Fibroblast of skin of right quadriceps (primary cell): ENCODE data around the gene CHD9.
A peak's percentile ranks its signal among the peaks of the same experiment; 100 is the strongest.
"Not testable (repeated sequence)": the region's sequence is repeated elsewhere in the genome, so short reads cannot be mapped to it uniquely, and the experiment has no call there.

Experiments
- DNase-seq: peaks from one replicate; pipeline ENCODE4 v3.0.0-alpha.2; 2013

Gene CHD9

DNA sequence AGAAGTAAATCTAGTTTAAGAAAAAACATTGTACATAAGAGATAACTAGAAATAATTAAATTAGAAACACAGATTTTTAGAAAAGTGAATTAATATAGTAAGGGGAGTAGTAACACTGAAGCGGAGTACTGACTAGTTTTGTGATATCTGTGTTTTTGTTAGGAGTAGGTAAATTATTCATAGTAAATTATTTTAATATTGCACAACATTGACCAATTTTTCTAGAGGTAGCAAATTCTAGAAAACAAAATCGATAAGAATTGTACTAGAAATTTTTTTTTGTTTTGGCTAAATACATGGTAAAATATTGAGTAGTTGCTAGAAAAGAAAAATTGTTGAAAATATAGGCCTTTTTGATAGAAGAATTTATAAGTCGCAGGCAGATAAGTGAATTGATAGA lies 156.5 kb downstream of the CHD9 start:
- no peak for DNase-seq

DNA sequence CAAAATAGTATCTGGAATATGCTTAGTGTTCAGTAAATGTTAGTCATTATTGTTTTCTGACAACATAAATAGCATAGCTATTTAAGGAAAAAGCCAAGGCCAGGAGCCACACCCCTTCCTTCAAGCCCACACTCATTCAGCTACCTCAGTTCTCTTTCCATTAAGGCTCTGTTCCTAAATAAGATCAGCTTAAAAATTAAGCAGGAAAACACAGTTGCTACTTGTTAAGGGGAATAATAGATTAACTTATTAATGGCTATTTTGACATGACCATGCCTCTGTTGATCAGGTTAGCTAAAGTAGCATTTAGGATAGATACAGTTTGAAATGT lies 158.1 kb downstream of the CHD9 start:
- no peak for DNase-seq

DNA sequence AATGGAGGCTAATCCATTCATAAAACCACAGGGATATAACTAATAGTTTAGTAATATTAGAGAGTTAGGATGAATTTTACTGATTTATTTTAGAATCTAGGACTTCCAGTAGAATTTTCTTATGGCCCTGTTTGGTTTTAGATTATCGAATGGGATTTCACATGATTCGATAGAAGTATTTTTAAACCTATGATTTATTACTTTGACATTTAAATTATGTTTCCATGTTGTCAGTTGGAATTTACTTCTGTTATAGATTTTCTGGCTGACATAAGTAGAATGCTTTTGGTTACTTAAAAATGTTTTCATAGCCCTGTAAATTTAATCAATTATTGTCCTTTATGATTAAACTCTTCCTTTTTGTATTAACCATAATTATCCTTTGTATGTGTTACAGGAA lies 158.8 kb downstream of the CHD9 start:
- DNase-seq: no peak

- no peak for DNase-seq
These were observed 162.0 kb downstream of the CHD9 start for GRCh38 chr16:53216798-53217197.

GRCh38 chr16:53219371-53219770 lies 164.6 kb downstream of the CHD9 start:
- DNase-seq: no peak

GRCh38 chr16:53219795-53220454 lies 165.1 kb downstream of the CHD9 start:
- DNase-seq: peak; percentile 13

DNA sequence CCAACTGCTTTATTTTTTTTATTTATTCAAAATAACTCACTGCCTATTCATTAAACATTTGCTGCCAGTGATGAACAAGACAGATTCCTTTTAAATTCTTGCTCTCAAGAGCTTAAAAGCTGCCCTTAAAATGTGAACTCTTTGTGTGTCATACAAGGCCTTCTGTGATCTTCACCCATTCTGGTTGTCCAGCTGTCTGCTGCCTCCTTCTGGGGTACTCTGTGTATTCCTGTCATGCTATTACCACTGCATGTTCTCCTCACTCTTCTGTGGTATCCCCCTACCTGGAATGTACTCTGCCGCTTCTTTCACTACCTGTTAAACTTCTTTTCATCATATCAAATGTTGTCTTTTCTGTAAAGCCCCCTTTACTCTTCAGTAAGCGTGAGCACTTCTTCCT lies 165.8 kb downstream of the CHD9 start:
- peak; percentile 28 for DNase-seq

DNA sequence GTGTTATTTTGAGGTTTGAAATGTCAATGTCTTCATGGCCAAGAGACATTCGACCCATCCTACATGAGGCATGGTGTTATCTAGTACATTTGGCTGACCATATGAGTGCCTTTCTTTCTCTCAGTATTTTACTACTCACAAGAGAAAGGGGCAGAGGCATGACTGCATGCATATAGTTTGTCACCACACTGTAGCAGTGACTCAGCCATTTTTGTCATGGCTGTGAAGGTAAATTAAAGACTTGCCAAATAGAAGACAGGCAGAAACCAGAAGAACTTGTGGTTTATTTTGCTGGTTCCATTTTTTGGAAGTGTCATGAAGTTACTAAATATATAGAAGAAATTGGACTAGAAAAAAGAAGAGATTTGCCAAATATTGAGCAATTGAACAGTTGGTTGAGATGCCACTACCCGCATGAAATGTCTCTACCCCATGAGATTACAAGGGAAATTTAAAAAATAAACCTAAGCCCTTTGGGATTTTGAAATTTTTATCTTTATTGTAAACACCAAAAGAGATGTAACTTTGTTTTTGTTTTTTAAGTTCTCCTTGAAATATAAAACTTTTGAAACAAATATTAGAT lies 170.3 kb downstream of the CHD9 start:
- peak; percentile 15 for DNase-seq

DNA sequence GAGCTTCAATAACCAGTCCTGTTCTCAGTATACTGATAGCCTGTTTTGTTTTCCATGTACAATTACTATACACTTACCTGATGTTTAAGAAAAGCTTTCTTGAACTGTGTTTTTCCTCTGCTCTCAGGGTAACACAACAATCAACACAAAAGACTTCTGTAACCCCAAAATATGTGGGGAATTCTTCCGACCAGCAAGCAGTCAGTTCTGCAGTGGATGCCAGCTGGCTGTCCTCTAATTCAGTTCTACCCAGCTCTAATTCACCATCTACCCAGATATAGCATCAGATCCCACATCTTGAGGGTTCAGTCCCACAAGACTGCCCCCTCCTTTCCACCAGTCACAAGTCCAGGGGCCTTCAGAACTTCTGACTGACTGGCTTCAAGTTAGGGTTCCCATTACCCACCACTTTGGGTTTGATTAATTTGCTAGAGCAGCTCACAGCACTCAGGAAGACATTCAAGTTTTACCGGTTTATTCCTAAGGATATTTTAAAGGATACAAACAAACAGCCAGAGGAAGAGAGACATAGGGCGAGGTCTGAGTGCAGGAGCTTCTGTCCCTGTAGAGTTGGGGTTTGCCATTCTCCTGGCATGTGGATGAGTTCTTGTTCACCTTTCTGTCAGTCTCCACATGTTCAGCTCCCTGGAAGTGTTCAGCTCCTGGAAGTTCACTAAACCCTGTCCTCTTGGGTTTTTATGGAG lies 178.2 kb downstream of the CHD9 start:
- DNase-seq: no peak

DNA sequence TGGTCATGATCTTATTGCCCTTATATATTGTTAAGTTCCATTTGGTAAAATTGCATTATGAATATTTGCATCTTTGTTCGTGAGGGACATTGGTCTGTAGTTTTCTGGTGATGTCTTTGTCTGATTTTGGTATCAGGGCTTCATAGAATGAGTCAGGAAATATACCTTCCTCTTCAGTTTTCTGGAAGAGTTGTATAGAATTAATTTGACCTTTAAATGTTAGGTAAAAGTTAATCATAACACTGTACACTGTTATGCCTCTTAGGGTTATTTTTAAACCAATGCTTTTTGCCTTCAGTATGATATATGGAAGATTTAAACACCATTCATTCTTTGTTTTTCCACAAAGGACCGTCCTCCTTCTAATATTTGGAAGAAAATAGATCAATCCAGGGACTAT lies 180.0 kb downstream of the CHD9 start:
- no peak for DNase-seq

GRCh38 chr16:53235851-53236250 lies 181.1 kb downstream of the CHD9 start:
- peak; percentile 20 for DNase-seq

DNA sequence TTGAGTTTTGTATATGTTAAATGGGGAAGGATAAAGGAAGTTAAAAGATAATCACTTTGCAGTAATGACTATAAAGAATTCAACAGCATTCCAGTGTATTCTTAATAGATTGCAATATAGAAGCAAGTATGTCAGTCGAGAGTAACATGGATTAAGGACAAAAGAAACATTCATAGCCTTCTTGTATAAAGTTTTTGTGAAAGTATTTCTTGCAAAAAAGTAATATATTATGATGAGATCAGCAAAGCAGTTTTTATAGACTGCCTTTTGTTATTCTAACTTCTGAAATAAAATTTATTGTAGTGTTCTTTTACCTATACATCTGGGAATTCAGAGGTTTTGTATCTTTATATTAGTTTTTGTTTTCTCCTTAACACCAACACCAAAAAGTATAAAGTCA lies 194.5 kb downstream of the CHD9 start:
- no peak for DNase-seq

- peak; percentile 67 for DNase-seq
These were observed 202.2 kb downstream of the CHD9 start for GRCh38 chr16:53257001-53257400.

GRCh38 chr16:53258809-53259208 lies 204.0 kb downstream of the CHD9 start:
- no peak for DNase-seq

DNA sequence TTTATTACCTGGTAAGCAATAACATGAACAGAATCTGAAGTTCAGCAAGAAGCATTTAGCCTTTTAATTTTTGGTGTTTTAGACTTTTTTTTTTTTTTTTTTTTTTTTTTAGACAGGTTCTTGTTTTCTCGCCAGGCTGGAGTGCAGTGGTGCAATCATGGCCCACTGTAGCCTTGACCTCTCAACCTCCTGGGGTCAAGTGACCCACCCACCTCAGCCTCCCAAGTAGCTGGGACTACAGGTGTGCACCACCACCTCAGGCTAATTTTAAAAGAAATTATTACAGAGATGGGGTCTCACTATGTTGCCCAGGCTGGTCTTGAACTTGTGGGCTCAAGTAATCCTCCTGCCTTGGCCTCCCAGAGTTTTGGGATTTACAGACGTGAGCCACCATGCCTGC lies 206.5 kb downstream of the CHD9 start:
- no peak for DNase-seq

DNA sequence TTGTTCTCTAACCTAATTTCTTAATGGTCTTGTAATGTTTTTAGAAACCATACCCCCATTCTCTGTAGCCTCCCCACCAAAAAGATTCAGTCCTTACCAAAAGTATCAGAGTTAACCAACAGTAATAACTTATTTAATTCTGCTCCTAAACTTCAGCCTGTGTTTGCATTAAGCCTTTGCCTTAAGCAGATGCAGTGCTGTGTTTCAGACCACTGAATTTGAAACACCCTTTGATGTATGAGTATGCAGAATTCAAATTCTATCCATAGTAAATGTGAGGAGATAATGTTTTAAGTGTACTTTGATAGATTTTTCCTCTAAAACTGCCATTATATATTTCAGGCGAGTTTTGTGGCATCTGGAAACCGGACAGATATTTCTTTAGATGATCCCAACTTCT lies 207.9 kb downstream of the CHD9 start:
- no peak for DNase-seq

DNA sequence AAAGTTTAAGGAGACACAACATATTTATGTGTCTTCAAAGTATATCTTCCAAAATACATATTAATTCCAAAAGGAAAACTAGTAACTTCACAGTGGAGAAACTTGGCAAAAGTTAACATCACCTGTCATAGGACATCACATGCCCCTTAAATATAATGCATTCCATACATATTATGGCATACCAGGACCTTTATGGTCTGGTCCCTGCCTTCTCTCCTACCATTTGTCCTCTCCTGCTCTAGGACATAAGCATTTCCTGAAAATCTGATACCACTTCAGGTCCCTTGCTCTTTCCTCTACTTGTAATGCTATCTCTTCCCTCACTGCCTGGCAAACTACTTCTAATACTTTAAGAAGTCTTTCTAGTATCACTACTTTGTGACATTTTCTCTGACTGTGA lies 211.4 kb downstream of the CHD9 start:
- DNase-seq: no peak

DNA sequence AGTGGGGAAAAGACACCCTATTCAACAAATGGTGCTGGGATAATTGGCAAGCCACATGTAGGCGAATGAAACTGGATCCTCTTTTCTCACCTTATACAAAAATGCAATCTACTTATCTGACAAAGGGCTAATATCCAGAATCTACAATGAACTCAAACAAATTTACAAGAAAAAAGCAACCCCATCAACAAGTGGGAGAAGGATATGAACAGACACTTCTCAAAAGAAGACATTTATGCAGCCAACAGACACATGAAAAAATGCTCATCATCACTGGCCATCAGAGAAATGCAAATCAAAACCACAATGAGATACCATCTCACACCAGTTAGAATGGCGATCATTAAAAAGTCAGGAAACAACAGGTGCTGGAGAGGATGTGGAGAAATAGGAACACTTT lies 223.7 kb downstream of the CHD9 start:
- DNase-seq: not testable (repeated sequence)

- DNase-seq: peak; percentile 2
These were observed 226.5 kb downstream of the CHD9 start for GRCh38 chr16:53281280-53281679.

DNA sequence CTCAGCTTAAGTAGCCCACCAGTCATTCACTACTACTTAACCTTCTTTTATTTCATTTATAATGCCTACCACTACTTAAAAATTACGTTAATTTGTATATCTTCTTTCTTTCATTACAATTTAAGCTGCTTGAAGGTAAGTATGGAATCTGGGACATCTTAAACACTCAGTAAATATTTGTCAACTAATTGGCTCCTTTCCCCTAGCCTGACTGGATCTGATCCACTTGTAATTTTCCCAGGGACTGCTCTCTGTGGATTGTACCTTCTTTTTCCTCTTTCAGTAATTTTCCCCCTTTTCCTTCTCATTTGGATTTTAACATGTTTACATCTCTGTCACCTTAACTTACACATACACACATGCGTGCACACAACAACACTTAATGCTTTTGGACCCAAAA lies 227.1 kb downstream of the CHD9 start:
- DNase-seq: no peak

DNA sequence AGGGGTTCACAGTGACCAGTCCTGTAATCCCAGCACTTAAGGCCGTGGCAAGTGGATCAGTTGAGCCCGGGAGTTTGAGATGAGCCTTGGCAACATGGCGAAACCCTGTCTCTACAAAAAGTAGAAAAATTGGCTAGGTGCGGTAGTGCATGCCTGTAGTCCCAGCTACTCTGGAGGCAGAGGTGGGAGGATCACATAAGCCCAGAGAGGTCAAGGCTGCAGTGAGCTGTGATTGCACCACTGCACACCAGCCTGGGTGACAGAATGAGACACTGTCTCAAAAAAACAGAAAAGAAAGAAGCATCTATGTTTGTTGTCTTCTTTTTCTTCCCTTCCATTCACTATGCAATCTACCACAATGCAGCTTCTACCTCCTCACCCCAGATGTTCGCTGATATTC lies 227.5 kb downstream of the CHD9 start:
- no peak for DNase-seq

- peak; percentile 37 for DNase-seq
These were observed 228.5 kb downstream of the CHD9 start for GRCh38 chr16:53282975-53283946.

DNA sequence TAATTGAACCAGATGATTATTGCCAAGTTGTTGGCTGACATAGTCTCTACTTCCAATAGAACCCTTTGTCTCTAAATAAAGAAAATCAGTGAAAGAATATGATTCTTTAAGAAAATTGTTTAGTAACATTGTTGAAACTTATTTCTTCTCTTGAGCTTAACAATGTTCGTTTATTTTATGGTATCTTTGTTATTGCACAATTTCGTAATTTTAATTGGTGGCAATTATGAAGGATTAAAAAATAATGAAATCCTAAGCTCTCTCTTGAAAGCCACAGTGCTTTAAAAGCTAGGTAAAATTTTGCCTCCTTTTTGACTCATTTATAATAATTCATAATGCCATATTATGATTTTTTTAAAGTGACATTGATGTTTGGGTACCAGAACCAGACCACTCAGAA lies 230.4 kb downstream of the CHD9 start:
- DNase-seq: no peak
